AG09319 (cell line): ENCODE data around the gene GAS7.

Experiments used
- DNase-seq: peaks from one replicate; pipeline ENCODE4 v3.0.0-alpha.2; 2010; ENCODE audit warnings: low read depth; ENCODE audit errors: extremely low read depth
- CTCF ChIP-seq: IDR thresholded peaks from 2 replicates; pipeline ENCODE4 v1.5.1; 2011; ENCODE audit warnings: low read depth, mild to moderate bottlenecking, inconsistent platforms, low read length, moderate library complexity

Gene GAS7

GRCh38 chr17:10118788-10119130, 79.6 kb downstream of the GAS7 start:
- DNase-seq: no peak

GRCh38 chr17:10117581-10118001, 80.8 kb downstream of the GAS7 start:
- no peak for TF ChIP-seq CTCF
- DNase-seq: no peak

More at GRCh38 chr17:10118788-10119130, 79.6 kb downstream of the GAS7 start:
- no peak for TF ChIP-seq CTCF

- TF ChIP-seq CTCF: no peak
- DNase-seq: no peak
Measured at GRCh38 chr17:10116753-10117420, 81.5 kb downstream of the GAS7 start.

GRCh38 chr17:10116267-10116666, 82.1 kb downstream of the GAS7 start:
- DNase-seq: no peak
- TF ChIP-seq CTCF: no peak

- no peak for DNase-seq
- TF ChIP-seq CTCF: no peak
Measured at GRCh38 chr17:10115536-10115932, 82.9 kb downstream of the GAS7 start.

GRCh38 chr17:10114931-10115535, 83.4 kb downstream of the GAS7 start:
- no peak for TF ChIP-seq CTCF
- DNase-seq: peak; percentile 89

- no peak for TF ChIP-seq CTCF
- no peak for DNase-seq
Measured at GRCh38 chr17:10112962-10113361, 85.4 kb downstream of the GAS7 start.
